AG10803 (cell line): ENCODE measurements around the gene TERB1.

Source experiments
- DNase-seq: peaks from one replicate; pipeline ENCODE4 v3.0.0; 2010; ENCODE audit warnings: low read depth
- H3K4me3 ChIP-seq: 2 replicates; pipeline ENCODE4 v1.5.1; 2011; ENCODE audit warnings: mild to moderate bottlenecking, low read length, control low read depth
- TF ChIP-seq, protein P1 (sequence below): conservative IDR thresholded peaks from 2 replicates; pipeline ENCODE4 v1.5.1; 2011; ENCODE audit warnings: mild to moderate bottlenecking, low read length, control low read depth, inconsistent platforms

TERB1 gene

DNA sequence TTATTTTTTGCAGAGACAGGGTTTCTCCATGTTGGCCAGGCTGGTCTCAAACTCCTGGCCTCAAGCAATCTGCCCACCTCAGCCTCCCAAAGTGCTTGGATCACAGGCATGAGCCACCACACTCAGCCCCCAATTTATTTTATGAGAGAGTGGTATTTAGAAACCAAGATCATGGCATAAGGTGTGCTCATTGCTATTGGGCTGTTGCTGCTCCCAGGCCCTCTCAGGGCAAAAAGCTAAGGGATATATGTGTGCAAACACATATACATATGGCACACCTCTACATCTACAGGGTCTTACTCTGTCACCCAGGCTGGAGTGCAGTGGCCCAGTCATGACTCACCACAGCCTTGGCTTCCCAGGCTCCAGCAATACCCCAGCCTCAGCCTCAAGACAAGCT, 89.8 kb downstream of the TERB1 start:
- DNase-seq = no peak
- TF ChIP-seq, protein P1, sequence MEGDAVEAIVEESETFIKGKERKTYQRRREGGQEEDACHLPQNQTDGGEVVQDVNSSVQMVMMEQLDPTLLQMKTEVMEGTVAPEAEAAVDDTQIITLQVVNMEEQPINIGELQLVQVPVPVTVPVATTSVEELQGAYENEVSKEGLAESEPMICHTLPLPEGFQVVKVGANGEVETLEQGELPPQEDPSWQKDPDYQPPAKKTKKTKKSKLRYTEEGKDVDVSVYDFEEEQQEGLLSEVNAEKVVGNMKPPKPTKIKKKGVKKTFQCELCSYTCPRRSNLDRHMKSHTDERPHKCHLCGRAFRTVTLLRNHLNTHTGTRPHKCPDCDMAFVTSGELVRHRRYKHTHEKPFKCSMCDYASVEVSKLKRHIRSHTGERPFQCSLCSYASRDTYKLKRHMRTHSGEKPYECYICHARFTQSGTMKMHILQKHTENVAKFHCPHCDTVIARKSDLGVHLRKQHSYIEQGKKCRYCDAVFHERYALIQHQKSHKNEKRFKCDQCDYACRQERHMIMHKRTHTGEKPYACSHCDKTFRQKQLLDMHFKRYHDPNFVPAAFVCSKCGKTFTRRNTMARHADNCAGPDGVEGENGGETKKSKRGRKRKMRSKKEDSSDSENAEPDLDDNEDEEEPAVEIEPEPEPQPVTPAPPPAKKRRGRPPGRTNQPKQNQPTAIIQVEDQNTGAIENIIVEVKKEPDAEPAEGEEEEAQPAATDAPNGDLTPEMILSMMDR = no peak
- H3K4me3 ChIP-seq = no peak overlapping the region

DNA sequence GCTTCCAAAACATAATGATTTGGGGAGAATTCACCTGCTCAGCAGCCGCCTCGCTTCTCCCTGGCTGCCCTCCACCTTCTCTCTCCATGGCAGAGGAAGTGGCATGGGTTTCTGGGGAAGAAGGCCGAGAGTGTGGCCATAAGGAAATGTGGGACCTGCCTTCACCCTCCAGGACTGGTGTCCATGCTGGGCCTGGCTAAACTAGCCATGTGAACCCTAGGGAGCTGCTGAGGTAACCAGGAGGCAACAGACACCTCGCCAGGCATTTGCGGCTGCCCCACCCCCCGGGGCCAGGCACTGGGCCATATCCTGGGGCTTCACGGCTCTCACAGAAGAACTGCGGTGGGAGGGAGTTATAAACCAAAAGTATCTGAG, 94.9 kb downstream of the TERB1 start:
- H3K4me3 ChIP-seq = no peak overlapping the region
- TF ChIP-seq, protein P1 = no peak
- no peak for DNase-seq

DNA sequence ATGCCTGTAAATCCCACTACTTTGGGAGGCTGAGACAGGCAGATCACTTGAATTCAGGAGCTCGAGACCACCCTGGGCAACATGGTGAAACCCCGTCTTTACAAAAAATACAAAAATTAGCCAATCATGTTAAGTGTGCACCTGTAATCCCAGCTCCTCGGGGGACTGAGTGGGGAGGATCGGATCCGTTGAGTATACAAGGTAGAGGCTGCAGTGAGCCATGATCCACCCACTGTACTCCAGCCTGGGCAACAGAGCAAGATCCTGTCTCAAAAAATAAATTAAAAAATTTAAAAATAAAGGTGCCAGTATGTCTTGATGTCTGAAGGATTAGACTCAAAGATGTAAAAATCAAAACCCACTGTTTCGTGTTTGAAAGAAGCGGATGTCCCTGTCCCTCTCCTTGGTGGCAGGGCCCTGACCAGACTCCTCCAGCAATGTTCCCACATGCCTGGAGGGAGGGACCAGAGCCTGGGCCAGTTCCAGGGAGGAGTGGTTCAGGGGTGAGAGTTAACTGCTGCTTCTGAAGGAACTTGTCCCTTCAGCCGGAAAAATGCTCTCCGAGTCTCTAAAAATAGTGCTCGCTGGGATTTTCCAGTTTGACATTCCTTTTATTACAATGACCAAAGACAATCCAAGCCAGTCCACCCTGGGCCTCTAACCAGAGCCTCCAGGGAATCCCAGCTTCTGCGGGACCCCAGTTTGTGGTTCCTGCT, 95.4 kb downstream of the TERB1 start:
- TF ChIP-seq, protein P1 = no peak
- H3K4me3 ChIP-seq = no peak overlapping the region

More for the DNA sequence above, 95.4 kb downstream of the TERB1 start:
- DNase-seq = peak; percentile 49
